Astrocyte (in vitro differentiated cells and primary cell): ENCODE measurements around the gene NUP214. TPM values are rescaled to one million over a fixed set of nuclear protein-coding genes. Genes with fewer than 3 reads are reported as not detected.
A peak's percentile ranks its signal among the peaks of the same experiment; 100 is the strongest.

Experiments
- DNase-seq: peaks from one replicate; pipeline ENCODE4 v3.0.0-alpha.2; 2010; ENCODE audit warnings: low read depth
- FAIRE-seq: peaks from 2 replicates; lab custom pipeline; 2011; peaks lifted over from hg19 to GRCh38; lab: Jason Lieb, UNC
- H2AFZ ChIP-seq: 2 replicates; pipeline ENCODE4 v1.6.0; 2012; ENCODE audit warnings: low read depth, low read length, inconsistent platforms
- H3K27ac ChIP-seq: 2 replicates; pipeline ENCODE4 v1.5.1; 2011; ENCODE audit warnings: low read depth, low read length, inconsistent platforms
- H3K27me3 ChIP-seq: 2 replicates; pipeline ENCODE4 v1.6.0; 2011; ENCODE audit warnings: low read length, inconsistent platforms; ENCODE audit not compliant: insufficient read depth
- H3K36me3 ChIP-seq: 2 replicates; pipeline ENCODE4 v1.5.1; 2011; ENCODE audit warnings: low read length, inconsistent platforms; ENCODE audit not compliant: insufficient read depth
- H3K4me1 ChIP-seq: 2 replicates; pipeline ENCODE4 v1.5.1; 2011; ENCODE audit warnings: low read length, inconsistent platforms; ENCODE audit not compliant: insufficient read depth
- H3K4me2 ChIP-seq: 2 replicates; pipeline ENCODE4 v1.6.0; 2012; ENCODE audit warnings: low read length, inconsistent platforms
- H3K4me3 ChIP-seq: 2 replicates; pipeline ENCODE4 v1.5.1; 2011; ENCODE audit warnings: low read depth, mild to moderate bottlenecking, low read length, inconsistent platforms; ENCODE audit not compliant: insufficient read depth
- H3K79me2 ChIP-seq: 2 replicates; pipeline ENCODE4 v1.6.0; 2012; ENCODE audit warnings: mild to moderate bottlenecking, low read length, inconsistent platforms; ENCODE audit not compliant: insufficient read depth
- H3K9ac ChIP-seq: 2 replicates; pipeline ENCODE4 v1.6.0; 2012; ENCODE audit warnings: mild to moderate bottlenecking, low read length, inconsistent platforms
- H3K9me3 ChIP-seq: 2 replicates; pipeline ENCODE4 v1.5.1; 2012; ENCODE audit warnings: low read depth, mild to moderate bottlenecking, low read length, inconsistent platforms; ENCODE audit not compliant: insufficient read depth
- H4K20me1 ChIP-seq: 2 replicates; pipeline ENCODE4 v1.6.0; 2012; ENCODE audit warnings: low read length, inconsistent platforms; ENCODE audit not compliant: insufficient read depth
- H3K27ac Mint-ChIP-seq: one replicate; pipeline ENCODE4 v1.8.0; 2021; ENCODE audit warnings: mild to moderate bottlenecking, mixed read lengths; ENCODE audit not compliant: unreplicated experiment
- H3K27me3 Mint-ChIP-seq: one replicate; pipeline ENCODE4 v1.8.0; 2021; ENCODE audit warnings: low read depth, mixed read lengths; ENCODE audit not compliant: unreplicated experiment
- H3K36me3 Mint-ChIP-seq: one replicate; pipeline ENCODE4 v1.8.0; 2021; ENCODE audit warnings: low read depth, mixed read lengths; ENCODE audit not compliant: unreplicated experiment
- H3K4me1 Mint-ChIP-seq: one replicate; pipeline ENCODE4 v1.8.0; 2021; ENCODE audit warnings: low read depth, mixed read lengths; ENCODE audit not compliant: unreplicated experiment
- H3K4me3 Mint-ChIP-seq: one replicate; pipeline ENCODE4 v1.8.0; 2021; ENCODE audit warnings: mild to moderate bottlenecking, moderate library complexity, mixed read lengths; ENCODE audit not compliant: unreplicated experiment
- H3K9me3 Mint-ChIP-seq: one replicate; pipeline ENCODE4 v1.8.0; 2021; ENCODE audit warnings: mild to moderate bottlenecking, mixed read lengths; ENCODE audit not compliant: unreplicated experiment
- CTCF ChIP-seq: IDR thresholded peaks from 2 replicates; pipeline ENCODE4 v1.5.1; 2011; ENCODE audit warnings: low read depth, mild to moderate bottlenecking, inconsistent platforms, low read length, moderate library complexity; ENCODE audit not compliant: insufficient read depth
- EZH2 ChIP-seq: IDR thresholded peaks from 2 replicates; pipeline ENCODE4 v1.6.1; 2012; ENCODE audit warnings: mild to moderate bottlenecking, low read length, inconsistent platforms; ENCODE audit not compliant: insufficient read depth
- total RNA-seq: library from RNA; stranded (reverse); gene quantifications from 2 replicates; pipeline ENCODE4 v1.2.1, GENCODE V29; 2021

NUP214 gene
- total RNA-seq, 1 donor from 2014 or later: 30.5 TPM

GRCh38 chr9:131095666-131096268 is 29.6 kb upstream of the NUP214 start:
- H3K4me1 ChIP-seq: peaks cover 8% of the 10 kb centered on the region
- H4K20me1 ChIP-seq: no peaks in the 10 kb centered on the region
- H3K9me3 Mint-ChIP-seq: no peaks in the 10 kb centered on the region
- H3K27ac ChIP-seq: no peak overlapping the region
- H3K4me3 ChIP-seq: peak overlapping the region; percentile 6
- DNase-seq (no peak), FAIRE-seq (no peak)
- peaks cover 23% of the 10 kb centered on the region for H3K27me3 ChIP-seq
- H3K4me2 ChIP-seq: peak overlapping the region; percentile 75
- no peak overlapping the region for H3K27ac Mint-ChIP-seq
- H3K9ac ChIP-seq: no peak overlapping the region
- peaks cover 16% of the 10 kb centered on the region for H3K4me1 Mint-ChIP-seq
- peak; percentile 27 for TF ChIP-seq EZH2
- TF ChIP-seq CTCF: no peak
- no peaks in the 10 kb centered on the region for H3K36me3 ChIP-seq
- no peaks in the 10 kb centered on the region for H3K36me3 Mint-ChIP-seq
- H3K9me3 ChIP-seq: no peaks in the 10 kb centered on the region
- H3K79me2 ChIP-seq: no peaks in the 10 kb centered on the region
- peak overlapping the region; percentile 51 for H2AFZ ChIP-seq
- H3K27me3 Mint-ChIP-seq: peaks cover 36% of the 10 kb centered on the region
- peak overlapping the region; percentile 73 for H3K4me3 Mint-ChIP-seq

GRCh38 chr9:131096269-131097125 is 28.9 kb upstream of the NUP214 start, which contains the start of gene AIF1L:
AIF1L (plus strand) TSS chr9:131096531; CDS start chr9:131096630, 99 bp downstream.
- Histone ChIP-seq H3K4me2 (peak within 1 kb of the TSS; percentile 83), H3K4me1 (peaks cover 8% of the 10 kb centered on the region), H2AFZ (peak within 1 kb of the TSS; percentile 71), H3K9ac (no peak within 1 kb of the TSS), H3K79me2 (no peaks in the 10 kb centered on the region), H3K27ac (no peak within 1 kb of the TSS), H3K4me3 (peak within 1 kb of the TSS; percentile 48), H3K27me3 (peaks cover 23% of the 10 kb centered on the region), H3K9me3 (no peaks in the 10 kb centered on the region), H3K36me3 (no peaks in the 10 kb centered on the region), H4K20me1 (no peaks in the 10 kb centered on the region)
- Mint-ChIP-seq H3K27ac (no peak within 1 kb of the TSS), H3K9me3 (no peaks in the 10 kb centered on the region), H3K36me3 (no peaks in the 10 kb centered on the region), H3K27me3 (peaks cover 36% of the 10 kb centered on the region), H3K4me1 (peaks cover 17% of the 10 kb centered on the region), H3K4me3 (peak within 1 kb of the TSS; percentile 77)
- FAIRE-seq (no peak), DNase-seq (no peak)
- no peak for TF ChIP-seq CTCF
- TF ChIP-seq EZH2: peak; percentile 84
